Osteoblast (primary cell): ENCODE results near the gene IRF7. TPM values are rescaled to one million over a fixed set of nuclear protein-coding genes. Genes with fewer than 3 reads are reported as not detected.

Experiments
- DNase-seq: peaks from one replicate; pipeline ENCODE4 v3.0.0; 2011; ENCODE audit warnings: low spot score, mixed read lengths; ENCODE audit not compliant: insufficient read length; ENCODE audit errors: missing footprints
- H2AFZ ChIP-seq: 2 replicates; pipeline ENCODE4 v1.6.0; 2011; ENCODE audit warnings: mild to moderate bottlenecking, low read length
- H3K27ac ChIP-seq: 2 replicates; pipeline ENCODE4 v1.5.1; 2011; ENCODE audit warnings: mild to moderate bottlenecking, low read depth, low read length, moderate library complexity
- H3K27me3 ChIP-seq: 2 replicates; pipeline ENCODE4 v1.6.0; 2012; ENCODE audit warnings: mild to moderate bottlenecking, control low read depth, inconsistent platforms, low read length, moderate library complexity; ENCODE audit not compliant: insufficient read depth
- H3K36me3 ChIP-seq: 2 replicates; pipeline ENCODE4 v1.5.1; 2011; ENCODE audit warnings: mild to moderate bottlenecking, low read length, control low read depth, moderate library complexity; ENCODE audit not compliant: insufficient read depth
- H3K4me1 ChIP-seq: 2 replicates; pipeline ENCODE4 v1.5.1; 2011; ENCODE audit warnings: mild to moderate bottlenecking, low read length, control low read depth, moderate library complexity; ENCODE audit not compliant: insufficient read depth
- H3K4me2 ChIP-seq: 2 replicates; pipeline ENCODE4 v1.6.0; 2011; ENCODE audit warnings: mild to moderate bottlenecking, low read length; ENCODE audit not compliant: insufficient read depth
- H3K4me3 ChIP-seq: fragments of 200-600 bp; sonication (generic); 3 replicates; pipeline ENCODE4 v1.5.1; 2012; ENCODE audit warnings: mild to moderate bottlenecking, low read length, inconsistent platforms; ENCODE audit not compliant: insufficient read depth
- H3K79me2 ChIP-seq: 2 replicates; pipeline ENCODE4 v1.6.0; 2012; ENCODE audit warnings: mild to moderate bottlenecking, low read length, control low read depth, inconsistent platforms; ENCODE audit not compliant: insufficient read depth
- H3K9me3 ChIP-seq: 2 replicates; pipeline ENCODE4 v1.5.1; 2011; ENCODE audit warnings: low read depth, low read length, control low read depth
- H4K20me1 ChIP-seq: 2 replicates; pipeline ENCODE4 v1.6.0; 2012; ENCODE audit warnings: mild to moderate bottlenecking, low read length, control low read depth; ENCODE audit not compliant: insufficient read depth
- total RNA-seq: library from RNA; depleted of rRNA; stranded (reverse); fragments of >200 nt; gene quantifications from 2 replicates; pipeline ENCODE4 v1.2.3, GENCODE V29; 2012
- TF ChIP-seq, protein P1 (sequence below): IDR thresholded peaks from 2 replicates; pipeline ENCODE4 v1.5.1; 2011; ENCODE audit warnings: mild to moderate bottlenecking, low read depth, low read length, moderate library complexity; ENCODE audit errors: extremely low read depth

The IRF7 gene
- total RNA-seq, 1 donor, result 21.4 TPM

DNA sequence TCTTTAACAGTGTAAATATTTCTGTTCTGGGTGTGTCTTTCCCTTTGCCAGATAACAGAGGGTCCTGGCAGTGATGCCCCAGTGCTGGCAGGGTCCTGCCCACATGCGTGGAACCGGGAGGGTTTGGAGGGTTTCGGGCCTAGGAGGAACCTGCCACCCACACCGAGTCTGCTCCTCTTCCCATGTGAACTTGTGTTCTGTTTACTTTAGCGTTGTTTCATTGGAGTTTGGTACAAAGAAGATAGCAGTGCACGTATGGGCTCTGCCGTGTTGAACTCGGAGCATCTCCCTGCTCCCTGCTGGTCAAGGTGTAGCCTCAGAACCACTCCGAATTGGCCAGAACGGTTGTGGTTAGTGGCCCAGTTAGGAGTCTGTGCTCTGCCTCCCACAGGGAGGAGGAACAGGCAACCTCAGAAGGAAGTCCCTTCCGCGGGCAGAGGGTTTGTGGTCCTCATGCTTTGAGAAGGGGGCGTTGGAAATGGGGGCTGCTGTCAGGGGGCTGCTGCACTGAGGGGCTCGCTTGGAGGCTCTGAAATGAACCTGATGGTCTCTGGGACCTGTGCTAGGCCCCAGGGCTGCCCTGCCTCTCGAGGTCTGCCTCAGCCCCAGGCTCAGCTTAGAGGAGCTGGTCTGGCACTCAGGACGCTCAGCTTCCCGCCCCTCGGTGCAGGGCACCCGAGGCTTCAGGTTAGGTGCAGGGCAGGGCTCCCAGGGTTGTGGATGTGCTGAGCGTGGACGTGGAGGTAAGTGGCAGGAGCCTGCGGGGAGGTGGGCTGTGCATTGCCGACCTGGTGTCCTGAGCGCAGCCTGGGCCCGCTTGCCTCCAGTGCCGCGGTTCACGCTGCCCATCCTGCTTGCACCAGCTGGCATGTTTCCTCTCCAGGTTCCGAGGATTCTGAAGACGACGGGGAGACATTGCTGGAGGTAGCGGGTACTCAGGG lies 29.1 kb downstream of the IRF7 start:
- Histone ChIP-seq H3K4me2 (no peak overlapping the region), H2AFZ (no peak overlapping the region), H3K9me3 (no peaks in the 10 kb centered on the region), H4K20me1 (peaks cover 57% of the 10 kb centered on the region), H3K27ac (no peak overlapping the region), H3K36me3 (peaks cover 54% of the 10 kb centered on the region), H3K79me2 (peaks cover 78% of the 10 kb centered on the region), H3K4me1 (peaks cover 9% of the 10 kb centered on the region), H3K4me3 (no peak overlapping the region), H3K27me3 (no peaks in the 10 kb centered on the region)
- TF ChIP-seq, protein P1, sequence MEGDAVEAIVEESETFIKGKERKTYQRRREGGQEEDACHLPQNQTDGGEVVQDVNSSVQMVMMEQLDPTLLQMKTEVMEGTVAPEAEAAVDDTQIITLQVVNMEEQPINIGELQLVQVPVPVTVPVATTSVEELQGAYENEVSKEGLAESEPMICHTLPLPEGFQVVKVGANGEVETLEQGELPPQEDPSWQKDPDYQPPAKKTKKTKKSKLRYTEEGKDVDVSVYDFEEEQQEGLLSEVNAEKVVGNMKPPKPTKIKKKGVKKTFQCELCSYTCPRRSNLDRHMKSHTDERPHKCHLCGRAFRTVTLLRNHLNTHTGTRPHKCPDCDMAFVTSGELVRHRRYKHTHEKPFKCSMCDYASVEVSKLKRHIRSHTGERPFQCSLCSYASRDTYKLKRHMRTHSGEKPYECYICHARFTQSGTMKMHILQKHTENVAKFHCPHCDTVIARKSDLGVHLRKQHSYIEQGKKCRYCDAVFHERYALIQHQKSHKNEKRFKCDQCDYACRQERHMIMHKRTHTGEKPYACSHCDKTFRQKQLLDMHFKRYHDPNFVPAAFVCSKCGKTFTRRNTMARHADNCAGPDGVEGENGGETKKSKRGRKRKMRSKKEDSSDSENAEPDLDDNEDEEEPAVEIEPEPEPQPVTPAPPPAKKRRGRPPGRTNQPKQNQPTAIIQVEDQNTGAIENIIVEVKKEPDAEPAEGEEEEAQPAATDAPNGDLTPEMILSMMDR, result no peak
- DNase-seq, result no peak

GRCh38 chr11:584287-584686 lies 31.5 kb downstream of the IRF7 start:
- Histone ChIP-seq H3K27ac (no peak overlapping the region), H3K27me3 (no peaks in the 10 kb centered on the region), H3K4me1 (peaks cover 9% of the 10 kb centered on the region), H3K4me2 (no peak overlapping the region), H3K36me3 (peaks cover 33% of the 10 kb centered on the region), H3K9me3 (no peaks in the 10 kb centered on the region), H3K4me3 (no peak overlapping the region), H2AFZ (no peak overlapping the region), H3K79me2 (peaks cover 85% of the 10 kb centered on the region), H4K20me1 (peaks cover 66% of the 10 kb centered on the region)
- TF ChIP-seq, protein P1, result no peak
- DNase-seq, result no peak

- H3K36me3 ChIP-seq, result peaks cover 17% of the 10 kb centered on the region
- no peak overlapping the region for H3K4me2 ChIP-seq
- H3K9me3 ChIP-seq, result no peaks in the 10 kb centered on the region
- H3K4me3 ChIP-seq, result no peak overlapping the region
- H3K27me3 ChIP-seq, result no peaks in the 10 kb centered on the region
- H3K4me1 ChIP-seq, result peaks cover 12% of the 10 kb centered on the region
- peaks cover 75% of the 10 kb centered on the region for H4K20me1 ChIP-seq
- no peak overlapping the region for H2AFZ ChIP-seq
- H3K27ac ChIP-seq, result no peak overlapping the region
- peaks cover 87% of the 10 kb centered on the region for H3K79me2 ChIP-seq
- no peak for DNase-seq
- TF ChIP-seq, protein P1, result no peak
Observed at GRCh38 chr11:581752-582151, 34.0 kb downstream of the IRF7 start.

DNA sequence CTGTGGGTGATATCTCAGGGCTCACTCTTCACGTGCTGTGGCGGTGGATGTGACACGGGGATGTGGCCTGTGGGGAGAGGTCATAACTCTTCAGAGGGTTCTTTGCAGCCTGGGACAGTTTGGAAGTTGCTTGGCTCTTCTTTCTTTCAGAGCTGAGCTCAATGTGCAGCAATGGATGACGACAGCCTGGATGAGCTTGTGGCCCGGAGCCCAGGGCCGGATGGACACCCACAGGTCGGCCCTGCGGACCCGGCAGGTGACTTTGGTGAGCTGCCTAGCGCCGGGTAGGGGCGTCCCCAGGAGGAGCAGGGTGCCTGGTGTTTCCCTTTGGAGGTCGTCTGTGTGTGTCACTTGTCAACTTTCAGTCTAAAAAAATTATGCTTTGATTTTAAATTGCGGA lies 34.4 kb downstream of the IRF7 start:
- H4K20me1 ChIP-seq, result peaks cover 70% of the 10 kb centered on the region
- H3K27me3 ChIP-seq, result no peaks in the 10 kb centered on the region
- no peaks in the 10 kb centered on the region for H3K9me3 ChIP-seq
- TF ChIP-seq, protein P1, result no peak
- no peak overlapping the region for H3K4me2 ChIP-seq
- H2AFZ ChIP-seq, result no peak overlapping the region
- H3K36me3 ChIP-seq, result peaks cover 13% of the 10 kb centered on the region
- H3K4me3 ChIP-seq, result no peak overlapping the region
- no peak overlapping the region for H3K27ac ChIP-seq
- peaks cover 84% of the 10 kb centered on the region for H3K79me2 ChIP-seq
- DNase-seq, result peak; percentile 81
- H3K4me1 ChIP-seq, result peaks cover 12% of the 10 kb centered on the region
